Measurements from ENCODE around the gene YJU2.
"Not testable (repeated sequence)": the region's sequence is repeated elsewhere in the genome, so short reads cannot be mapped to it uniquely, and the experiment has no call there.

Gene YJU2

DNA sequence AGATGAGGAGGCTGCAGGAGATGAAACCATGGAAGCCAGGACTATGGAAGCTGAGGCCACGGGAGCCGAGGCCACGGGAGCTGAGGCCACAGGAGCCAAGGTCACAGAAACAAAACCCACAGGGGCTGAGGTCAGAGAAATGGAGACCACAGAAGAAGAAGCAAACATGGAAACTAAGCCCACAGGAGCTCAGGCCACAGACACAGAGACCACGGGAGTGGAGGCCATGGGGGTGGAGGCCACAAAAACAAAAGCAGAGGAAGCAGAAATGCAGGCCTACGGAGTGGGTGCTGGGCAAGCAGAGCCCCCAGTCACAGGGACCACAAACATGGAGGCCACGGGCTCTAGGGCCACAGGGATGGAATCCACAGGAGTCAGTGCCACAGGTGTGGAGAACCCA lies 30.0 kb upstream of the YJU2 start:
- no peaks in the 10 kb centered on the region; the same call in 1 of the 2 replicates for H3K9me3 ChIP-seq (ENCODE audit: control insufficient read depth, insufficient read depth, low read length)
- TF ChIP-seq, protein P1, sequence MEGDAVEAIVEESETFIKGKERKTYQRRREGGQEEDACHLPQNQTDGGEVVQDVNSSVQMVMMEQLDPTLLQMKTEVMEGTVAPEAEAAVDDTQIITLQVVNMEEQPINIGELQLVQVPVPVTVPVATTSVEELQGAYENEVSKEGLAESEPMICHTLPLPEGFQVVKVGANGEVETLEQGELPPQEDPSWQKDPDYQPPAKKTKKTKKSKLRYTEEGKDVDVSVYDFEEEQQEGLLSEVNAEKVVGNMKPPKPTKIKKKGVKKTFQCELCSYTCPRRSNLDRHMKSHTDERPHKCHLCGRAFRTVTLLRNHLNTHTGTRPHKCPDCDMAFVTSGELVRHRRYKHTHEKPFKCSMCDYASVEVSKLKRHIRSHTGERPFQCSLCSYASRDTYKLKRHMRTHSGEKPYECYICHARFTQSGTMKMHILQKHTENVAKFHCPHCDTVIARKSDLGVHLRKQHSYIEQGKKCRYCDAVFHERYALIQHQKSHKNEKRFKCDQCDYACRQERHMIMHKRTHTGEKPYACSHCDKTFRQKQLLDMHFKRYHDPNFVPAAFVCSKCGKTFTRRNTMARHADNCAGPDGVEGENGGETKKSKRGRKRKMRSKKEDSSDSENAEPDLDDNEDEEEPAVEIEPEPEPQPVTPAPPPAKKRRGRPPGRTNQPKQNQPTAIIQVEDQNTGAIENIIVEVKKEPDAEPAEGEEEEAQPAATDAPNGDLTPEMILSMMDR (IDR thresholded peaks at IDR 0.05; ENCODE audit: low read depth, low read length, poor library complexity, severe bottlenecking), result no peak
- TF ChIP-seq EZH2phosphoT487 (IDR thresholded peaks at IDR 0.05; ENCODE audit: borderline replicate concordance, low read length), result no peak

DNA sequence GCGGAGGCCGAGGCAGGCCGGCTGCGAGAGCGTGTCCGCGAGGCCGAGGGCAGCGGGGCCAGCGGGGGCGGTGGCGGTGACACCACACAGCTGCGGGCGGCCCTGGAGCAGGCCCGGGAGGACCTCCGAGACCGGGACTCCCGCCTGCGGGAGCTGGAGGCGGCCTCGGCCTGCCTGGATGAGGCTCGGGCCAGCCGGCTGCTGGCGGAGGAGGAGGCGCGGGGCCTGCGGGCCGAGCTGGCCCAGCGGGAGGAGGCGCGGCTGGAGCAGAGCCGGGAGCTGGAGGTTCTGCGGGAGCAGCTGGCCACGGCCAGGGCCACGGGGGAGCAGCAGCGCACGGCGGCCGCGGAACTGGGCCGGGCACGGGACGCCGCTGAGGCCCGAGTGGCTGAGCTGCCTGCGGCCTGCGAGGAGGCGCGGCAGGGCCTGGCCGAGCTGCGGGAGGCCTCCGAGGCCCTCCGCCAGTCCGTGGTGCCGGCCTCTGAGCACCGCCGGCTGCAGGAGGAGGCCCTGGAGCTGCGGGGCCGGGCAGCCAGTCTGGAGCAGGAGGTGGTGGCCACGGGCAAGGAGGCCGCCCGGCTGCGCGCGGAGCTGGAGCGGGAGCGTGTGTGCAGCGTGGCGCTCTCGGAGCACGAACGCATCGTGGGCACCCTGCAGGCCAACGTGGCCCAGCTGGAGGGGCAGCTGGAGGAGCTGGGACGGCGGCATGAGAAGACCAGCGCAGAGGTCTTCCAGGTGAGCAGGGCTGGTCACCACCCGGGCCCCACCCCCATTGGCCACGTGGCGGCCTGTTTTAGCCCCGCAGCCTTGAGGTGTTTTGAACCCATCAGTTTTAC lies 29.2 kb upstream of the YJU2 start:
- peaks cover 9% of the 10 kb centered on the region for H3K27me3 ChIP-seq (ENCODE audit: control insufficient read depth, low read length)
- no peaks in the 10 kb centered on the region for H3F3A ChIP-seq (ENCODE audit: control insufficient read depth, insufficient read depth)
- H3K27ac ChIP-seq (ENCODE audit: low read depth, low read length), result no peak overlapping the region
- H3K9me2 ChIP-seq (replicated peaks; ENCODE audit: control insufficient read depth, low read length), result no peaks in the 10 kb centered on the region
- H3K4me2 ChIP-seq (ENCODE audit: low read length), result no peak overlapping the region
- no peaks in the 10 kb centered on the region for H3K79me2 ChIP-seq (ENCODE audit: control insufficient read depth, low read length)
- H3K9me3 ChIP-seq (ENCODE audit: control insufficient read depth, insufficient read depth, low read length), result no peaks in the 10 kb centered on the region; the same call in 1 of the 2 replicates
- H3K36me3 ChIP-seq (ENCODE audit: control insufficient read depth, low read length), result no peaks in the 10 kb centered on the region
- H4K20me1 ChIP-seq (ENCODE audit: control insufficient read depth, insufficient read depth, low read depth, low read length), result no peaks in the 10 kb centered on the region
- TF ChIP-seq, protein P1 (IDR thresholded peaks at IDR 0.05; ENCODE audit: low read depth, low read length, poor library complexity, severe bottlenecking), result no peak
- TF ChIP-seq EZH2phosphoT487 (IDR thresholded peaks at IDR 0.05; ENCODE audit: borderline replicate concordance, low read length), result no peak
- H3K4me1 ChIP-seq (ENCODE audit: control insufficient read depth, low read length), result peaks cover 11% of the 10 kb centered on the region
- no peak overlapping the region for H3K4me3 ChIP-seq (ENCODE audit: low read length)

More for the DNA sequence above, 30.0 kb upstream of the YJU2 start:
- Histone ChIP-seq H3K79me2 (ENCODE audit: control insufficient read depth, low read length) (no peaks in the 10 kb centered on the region), H3K36me3 (ENCODE audit: control insufficient read depth, low read length) (no peaks in the 10 kb centered on the region), H3K4me2 (ENCODE audit: low read length) (no peak overlapping the region), H3F3A (ENCODE audit: control insufficient read depth, insufficient read depth) (no peaks in the 10 kb centered on the region), H3K9me2 (replicated peaks; ENCODE audit: control insufficient read depth, low read length) (no peaks in the 10 kb centered on the region), H3K27ac (ENCODE audit: low read depth, low read length) (no peak overlapping the region), H4K20me1 (ENCODE audit: control insufficient read depth, insufficient read depth, low read depth, low read length) (no peaks in the 10 kb centered on the region), H3K27me3 (ENCODE audit: control insufficient read depth, low read length) (peaks cover 9% of the 10 kb centered on the region), H3K4me3 (ENCODE audit: low read length) (no peak overlapping the region), H3K4me1 (ENCODE audit: control insufficient read depth, low read length) (peaks cover 3% of the 10 kb centered on the region)

DNA sequence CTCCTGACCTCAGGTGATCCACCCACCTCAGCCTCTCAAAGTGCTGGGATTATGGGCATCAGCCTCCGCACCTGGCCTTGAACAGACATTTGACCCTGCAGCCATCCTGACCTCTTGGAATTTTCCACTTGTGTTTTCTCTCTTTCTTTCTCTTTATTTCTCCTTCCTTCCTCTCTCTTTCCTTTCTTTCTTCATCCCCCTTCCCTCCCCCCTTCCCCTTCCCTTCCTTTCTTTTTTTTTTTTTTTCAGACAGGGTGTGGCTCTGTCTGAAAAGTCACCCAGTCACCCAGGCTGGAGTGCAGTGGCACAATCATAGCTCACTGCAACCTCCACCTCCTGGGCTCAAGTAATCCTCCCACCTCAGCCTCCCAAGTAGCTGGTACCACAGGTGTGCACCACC lies 28.4 kb upstream of the YJU2 start:
- not testable (repeated sequence) for H3K4me2 ChIP-seq (ENCODE audit: low read length); H4K20me1 ChIP-seq (ENCODE audit: control insufficient read depth, insufficient read depth, low read depth, low read length); H3K27me3 ChIP-seq (ENCODE audit: control insufficient read depth, low read length); H3K79me2 ChIP-seq (ENCODE audit: control insufficient read depth, low read length); H3K9me2 ChIP-seq (replicated peaks; ENCODE audit: control insufficient read depth, low read length); H3K9me3 ChIP-seq (ENCODE audit: control insufficient read depth, insufficient read depth, low read length); H3K4me3 ChIP-seq (ENCODE audit: low read length); H3K27ac ChIP-seq (ENCODE audit: low read depth, low read length); H3K36me3 ChIP-seq (ENCODE audit: control insufficient read depth, low read length); H3F3A ChIP-seq (ENCODE audit: control insufficient read depth, insufficient read depth)
- peaks cover 15% of the 10 kb centered on the region for H3K4me1 ChIP-seq (ENCODE audit: control insufficient read depth, low read length)

DNA sequence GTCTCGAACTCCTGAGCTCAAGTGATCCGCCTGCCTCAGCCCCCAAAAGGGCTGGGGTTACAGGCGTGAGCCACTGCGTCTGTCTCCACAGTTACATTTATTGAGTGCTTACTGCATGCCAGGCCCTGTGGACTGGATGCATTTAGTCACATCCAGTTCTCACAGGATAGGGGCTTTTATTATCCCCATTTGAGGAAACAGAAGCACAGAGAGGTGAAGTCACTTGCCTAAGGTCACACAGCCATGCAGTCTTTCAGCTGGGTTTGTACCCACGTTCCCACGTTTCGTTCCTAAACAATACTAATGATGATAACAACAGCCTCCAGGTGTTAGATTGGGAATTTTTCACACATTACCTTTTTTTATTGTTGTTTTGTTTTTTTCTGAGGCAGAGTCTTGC lies 26.7 kb upstream of the YJU2 start:
- peaks cover 15% of the 10 kb centered on the region for H3K4me1 ChIP-seq (ENCODE audit: control insufficient read depth, low read length)
- H3K9me3 ChIP-seq (ENCODE audit: control insufficient read depth, insufficient read depth, low read length), result no peaks in the 10 kb centered on the region; the same call in 1 of the 2 replicates
- no peaks in the 10 kb centered on the region for H3K36me3 ChIP-seq (ENCODE audit: control insufficient read depth, low read length)
- H3K4me3 ChIP-seq (ENCODE audit: low read length), result no peak overlapping the region
- no peaks in the 10 kb centered on the region for H3F3A ChIP-seq (ENCODE audit: control insufficient read depth, insufficient read depth)
- no peaks in the 10 kb centered on the region for H4K20me1 ChIP-seq (ENCODE audit: control insufficient read depth, insufficient read depth, low read depth, low read length)
- no peak overlapping the region for H3K27ac ChIP-seq (ENCODE audit: low read depth, low read length)
- TF ChIP-seq, protein P1 (IDR thresholded peaks at IDR 0.05; ENCODE audit: low read depth, low read length, poor library complexity, severe bottlenecking), result no peak
- TF ChIP-seq EZH2phosphoT487 (IDR thresholded peaks at IDR 0.05; ENCODE audit: borderline replicate concordance, low read length), result no peak
- H3K79me2 ChIP-seq (ENCODE audit: control insufficient read depth, low read length), result no peaks in the 10 kb centered on the region
- H3K27me3 ChIP-seq (ENCODE audit: control insufficient read depth, low read length), result no peaks in the 10 kb centered on the region; the same call in 1 of the 2 replicates
- H3K4me2 ChIP-seq (ENCODE audit: low read length), result no peak overlapping the region
- H3K9me2 ChIP-seq (replicated peaks; ENCODE audit: control insufficient read depth, low read length), result no peaks in the 10 kb centered on the region

Measured in DOHH2 (cell line).